ENCODE results near the gene EPHB2. TPM values are rescaled to one million over a fixed set of nuclear protein-coding genes. Genes with fewer than 3 reads are reported as not detected.

The EPHB2 gene
- total RNA-seq, 1 donor from 2014 or later = 60.3 TPM

DNA sequence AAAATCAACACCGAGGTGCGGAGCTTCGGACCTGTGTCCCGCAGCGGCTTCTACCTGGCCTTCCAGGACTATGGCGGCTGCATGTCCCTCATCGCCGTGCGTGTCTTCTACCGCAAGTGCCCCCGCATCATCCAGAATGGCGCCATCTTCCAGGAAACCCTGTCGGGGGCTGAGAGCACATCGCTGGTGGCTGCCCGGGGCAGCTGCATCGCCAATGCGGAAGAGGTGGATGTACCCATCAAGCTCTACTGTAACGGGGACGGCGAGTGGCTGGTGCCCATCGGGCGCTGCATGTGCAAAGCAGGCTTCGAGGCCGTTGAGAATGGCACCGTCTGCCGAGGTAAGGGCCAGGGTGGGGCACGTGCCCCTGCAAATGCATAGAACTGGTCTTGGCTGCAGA, 74.1 kb downstream of the EPHB2 start:
- no peak overlapping the region for H3K4me3 Mint-ChIP-seq
- H3K4me1 Mint-ChIP-seq = peaks cover 64% of the 10 kb centered on the region
- TF ChIP-seq, protein P1, sequence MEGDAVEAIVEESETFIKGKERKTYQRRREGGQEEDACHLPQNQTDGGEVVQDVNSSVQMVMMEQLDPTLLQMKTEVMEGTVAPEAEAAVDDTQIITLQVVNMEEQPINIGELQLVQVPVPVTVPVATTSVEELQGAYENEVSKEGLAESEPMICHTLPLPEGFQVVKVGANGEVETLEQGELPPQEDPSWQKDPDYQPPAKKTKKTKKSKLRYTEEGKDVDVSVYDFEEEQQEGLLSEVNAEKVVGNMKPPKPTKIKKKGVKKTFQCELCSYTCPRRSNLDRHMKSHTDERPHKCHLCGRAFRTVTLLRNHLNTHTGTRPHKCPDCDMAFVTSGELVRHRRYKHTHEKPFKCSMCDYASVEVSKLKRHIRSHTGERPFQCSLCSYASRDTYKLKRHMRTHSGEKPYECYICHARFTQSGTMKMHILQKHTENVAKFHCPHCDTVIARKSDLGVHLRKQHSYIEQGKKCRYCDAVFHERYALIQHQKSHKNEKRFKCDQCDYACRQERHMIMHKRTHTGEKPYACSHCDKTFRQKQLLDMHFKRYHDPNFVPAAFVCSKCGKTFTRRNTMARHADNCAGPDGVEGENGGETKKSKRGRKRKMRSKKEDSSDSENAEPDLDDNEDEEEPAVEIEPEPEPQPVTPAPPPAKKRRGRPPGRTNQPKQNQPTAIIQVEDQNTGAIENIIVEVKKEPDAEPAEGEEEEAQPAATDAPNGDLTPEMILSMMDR (conservative IDR thresholded peaks at IDR 0.05) = no peak
- no peaks in the 10 kb centered on the region for H3K36me3 Mint-ChIP-seq (ENCODE audit: low read depth)
- H3K27me3 Mint-ChIP-seq (ENCODE audit: low read depth) = no peaks in the 10 kb centered on the region
- no peak for DNase-seq (ENCODE audit: low read depth, low spot score)
- H3K27ac Mint-ChIP-seq (ENCODE audit: unreplicated experiment) = no peak overlapping the region
- no peaks in the 10 kb centered on the region for H3K9me3 Mint-ChIP-seq

DNA sequence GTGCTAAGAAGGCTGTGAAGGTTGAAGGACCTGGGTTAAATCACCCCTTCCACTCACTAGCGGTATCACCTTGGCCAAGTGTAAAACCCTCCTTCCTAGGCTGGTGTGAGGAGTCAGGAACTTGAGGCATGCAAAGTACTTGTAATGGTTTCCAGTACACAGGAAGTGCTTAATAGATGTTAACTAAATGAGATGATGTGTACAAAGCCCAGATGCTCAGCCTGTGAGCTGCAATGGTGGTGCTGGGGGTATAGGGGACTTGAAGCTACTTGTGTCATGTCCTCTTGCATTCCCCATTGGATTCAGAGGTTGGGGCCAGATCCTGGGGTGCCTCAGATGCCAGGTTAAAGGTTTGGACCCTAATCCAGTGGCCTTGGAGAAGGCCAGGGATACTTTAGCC, 75.5 kb downstream of the EPHB2 start:
- H3K4me3 Mint-ChIP-seq = no peak overlapping the region
- H3K9me3 Mint-ChIP-seq = no peaks in the 10 kb centered on the region
- TF ChIP-seq, protein P1 (conservative IDR thresholded peaks at IDR 0.05) = no peak
- H3K27me3 Mint-ChIP-seq (ENCODE audit: low read depth) = no peaks in the 10 kb centered on the region
- no peak overlapping the region for H3K27ac Mint-ChIP-seq (ENCODE audit: unreplicated experiment)
- peaks cover 65% of the 10 kb centered on the region for H3K4me1 Mint-ChIP-seq
- no peaks in the 10 kb centered on the region for H3K36me3 Mint-ChIP-seq (ENCODE audit: low read depth)
- DNase-seq (ENCODE audit: low read depth, low spot score) = no peak

DNA sequence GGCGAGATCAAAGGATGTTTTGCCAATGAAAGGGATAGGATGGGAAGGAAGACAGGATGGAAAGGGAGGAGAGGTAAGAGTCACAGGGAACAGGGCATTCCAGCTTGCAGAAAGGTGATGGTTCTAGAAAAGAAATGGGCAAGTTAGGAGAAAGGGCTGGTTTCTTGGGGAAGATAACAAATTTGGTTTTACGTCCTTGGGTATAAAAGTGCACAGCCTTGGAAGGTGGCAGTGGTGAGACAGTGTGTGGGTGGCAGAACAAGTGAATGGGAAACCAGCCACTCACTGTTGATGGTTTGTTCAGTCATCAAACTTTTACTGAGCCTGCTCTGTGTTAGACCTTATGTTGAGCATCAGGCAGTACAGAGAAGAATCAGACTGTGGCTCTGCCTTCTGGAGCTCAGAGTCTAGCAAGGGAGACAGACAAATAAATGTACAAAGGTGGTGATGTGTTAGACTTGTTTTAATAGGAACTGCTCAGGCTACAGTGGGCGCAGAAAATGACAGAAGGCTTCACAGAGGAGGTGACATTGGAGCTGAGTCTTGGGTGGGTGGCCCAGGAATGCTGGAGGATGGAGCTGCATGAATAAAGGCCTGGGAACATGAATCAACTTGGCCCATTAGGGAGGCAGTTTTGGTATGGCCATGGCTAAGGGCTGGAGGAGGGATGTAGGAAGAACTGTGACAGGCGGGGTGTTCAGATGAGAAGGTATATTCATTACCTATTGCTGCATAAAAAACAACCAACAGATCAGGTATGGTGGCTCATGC, 76.3 kb downstream of the EPHB2 start:
- Mint-ChIP-seq H3K4me1 (peaks cover 64% of the 10 kb centered on the region), H3K27ac (ENCODE audit: unreplicated experiment) (no peak overlapping the region), H3K4me3 (no peak overlapping the region), H3K27me3 (ENCODE audit: low read depth) (no peaks in the 10 kb centered on the region), H3K36me3 (ENCODE audit: low read depth) (no peaks in the 10 kb centered on the region), H3K9me3 (no peaks in the 10 kb centered on the region)
- no peak for DNase-seq (ENCODE audit: low read depth, low spot score)
- TF ChIP-seq, protein P1 (conservative IDR thresholded peaks at IDR 0.05) = no peak

DNA sequence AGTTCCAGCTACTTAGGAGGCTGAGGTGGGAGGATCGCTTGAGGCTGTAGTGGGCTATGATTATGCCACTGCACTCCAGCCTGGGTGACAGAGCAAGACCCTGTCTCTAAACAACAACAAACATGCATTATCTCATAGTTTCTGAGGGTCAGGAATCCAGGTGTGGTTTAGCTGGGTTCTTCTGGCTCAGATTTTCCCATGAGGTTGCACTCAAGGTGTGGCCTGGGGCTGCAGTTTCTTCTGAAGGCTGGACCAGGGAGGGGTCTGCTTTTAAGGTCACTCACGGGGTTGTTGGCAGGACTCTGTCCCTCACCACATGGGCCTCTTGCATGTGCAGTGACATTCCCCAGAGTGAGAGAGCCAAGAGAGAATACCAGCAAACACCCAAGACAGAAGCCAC, 77.0 kb downstream of the EPHB2 start:
- Mint-ChIP-seq H3K9me3 (no peaks in the 10 kb centered on the region), H3K4me1 (peaks cover 62% of the 10 kb centered on the region), H3K27ac (ENCODE audit: unreplicated experiment) (no peak overlapping the region), H3K27me3 (ENCODE audit: low read depth) (no peaks in the 10 kb centered on the region), H3K4me3 (no peak overlapping the region), H3K36me3 (ENCODE audit: low read depth) (no peaks in the 10 kb centered on the region)
- no peak for DNase-seq (ENCODE audit: low read depth, low spot score)
- TF ChIP-seq, protein P1 (conservative IDR thresholded peaks at IDR 0.05) = no peak

DNA sequence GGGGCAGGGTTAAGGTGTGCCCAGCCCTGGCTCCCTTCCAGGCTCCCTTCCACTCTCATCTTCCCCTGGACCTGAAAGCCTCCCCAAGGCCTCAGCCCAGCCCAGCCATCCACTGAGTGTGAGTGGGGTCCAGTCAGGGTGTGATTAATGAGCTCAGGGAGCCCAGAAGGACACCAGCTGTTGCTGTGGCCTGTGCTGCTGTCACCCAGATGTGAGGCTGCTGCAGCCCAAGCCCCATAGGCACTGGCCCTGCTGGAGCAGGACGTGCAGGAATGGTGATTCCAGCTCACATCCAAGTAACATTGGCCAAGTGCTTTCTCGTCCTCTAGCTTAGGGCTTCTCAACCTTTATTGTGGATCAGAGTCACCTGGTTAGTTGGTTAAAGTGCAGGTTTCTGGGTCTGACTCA, 77.6 kb downstream of the EPHB2 start:
- Mint-ChIP-seq H3K9me3 (no peaks in the 10 kb centered on the region), H3K27me3 (ENCODE audit: low read depth) (no peaks in the 10 kb centered on the region), H3K27ac (ENCODE audit: unreplicated experiment) (no peak overlapping the region), H3K4me3 (no peak overlapping the region), H3K36me3 (ENCODE audit: low read depth) (no peaks in the 10 kb centered on the region), H3K4me1 (peaks cover 62% of the 10 kb centered on the region)
- TF ChIP-seq, protein P1 (conservative IDR thresholded peaks at IDR 0.05) = no peak
- no peak for DNase-seq (ENCODE audit: low read depth, low spot score)
